Spleen (tissue), 11 donors: ENCODE results near the gene CABP4. TPM values are rescaled to one million over a fixed set of nuclear protein-coding genes. Genes with fewer than 3 reads are reported as not detected.

Experiments used
- DNase-seq: peaks from one replicate; pipeline ENCODE4 v3.0.0-alpha.2; 2020
- H3K27ac ChIP-seq, 8 donors: fragments of 200-600 bp; sonication (generic) in 7 of 8; 1 replicate in 4 of 8; 2 replicates in 4 of 8; pipeline versions ENCODE4 v1.5.0 to v1.8.0; 2016 to 2021; ENCODE audit warnings: inconsistent platforms in 4 of 8, mild to moderate bottlenecking in 4 of 8, moderate library complexity in 1 of 8
- H3K27me3 ChIP-seq, 7 donors: fragments of 200-600 bp; sonication (generic) in 6 of 7; replicated peaks in 1 of 7; 1 replicate in 4 of 7; 2 replicates in 3 of 7; pipeline versions ENCODE4 v1.5.0 to v1.8.0; 2016 to 2021; ENCODE audit warnings: inconsistent platforms in 3 of 7, mild to moderate bottlenecking in 1 of 7
- H3K36me3 ChIP-seq, 6 donors: fragments of 200-600 bp; sonication (generic) in 5 of 6; 1 replicate in 4 of 6; 2 replicates in 2 of 6; pipeline versions ENCODE4 v1.5.0 to v1.8.0; 2016 to 2021; ENCODE audit warnings: inconsistent platforms in 2 of 6
- H3K4me1 ChIP-seq, 6 donors: fragments of 200-600 bp; sonication (generic) in 5 of 6; 1 replicate in 3 of 6; 2 replicates in 3 of 6; pipeline versions ENCODE4 v1.5.0 to v1.8.0; 2016 to 2021; ENCODE audit warnings: inconsistent platforms in 3 of 6
- H3K4me3 ChIP-seq, 8 donors: fragments of 200-600 bp; sonication (generic) in 7 of 8; 1 replicate in 4 of 8; 2 replicates in 4 of 8; pipeline versions ENCODE4 v1.5.0 to v1.8.0; 2016 to 2021; ENCODE audit warnings: inconsistent platforms in 4 of 8, mild to moderate bottlenecking in 4 of 8, moderate library complexity in 2 of 8
- H3K9me3 ChIP-seq, 8 donors: fragments of 200-600 bp; sonication (generic) in 7 of 8; 1 replicate in 4 of 8; 2 replicates in 4 of 8; pipeline versions ENCODE4 v1.5.0 to v1.8.0; 2016 to 2021; ENCODE audit warnings: inconsistent platforms in 4 of 8
- POLR2A ChIP-seq, 3 donors: fragments of 450-650 bp; IDR thresholded peaks; one replicate each; pipeline ENCODE4 v1.5.1; 2017; ENCODE audit warnings: antibody characterized with exemption in 3 of 3, mild to moderate bottlenecking in 1 of 3
- POLR2AphosphoS5 ChIP-seq, 3 donors: sonication (generic); formaldehyde crosslinking; IDR thresholded peaks; one replicate each; pipeline ENCODE4 v1.5.1; 2017; ENCODE audit warnings: antibody characterized with exemption in 3 of 3
- WGBS, 5 donors: extraction: QIAGEN DNeasy Blood & Tissue Kit in 3 of 5; methylation state at CpG; one replicate each; pipeline versions ENCODE4 v1.1.5 to v1.1.7; 2013 to 2018; 5-methylcytosine and 5-hydroxymethylcytosine counted together
- intact Hi-C: fragments of 100-400 bp; cut with DNase I; formaldehyde crosslinking; loops from one replicate; pipeline ENCODE4 v1.15.0; 2023; ENCODE audit warnings: low total_unique reads
- microRNA-seq, 3 donors: library from miRNA; unstranded; fragments of <30 nt; microRNA quantifications; one replicate each; pipeline versions ENCODE4 to v1.1.0, GENCODE V29; 2019 to 2020
- polyA plus RNA-seq, 3 donors: library from polyadenylated mRNA; stranded (reverse); fragments of 200-250 nt; gene quantifications; one replicate each; pipeline ENCODE4 v1.2.1, GENCODE V29; 2013
- small RNA-seq, 4 donors: library from RNA; depleted of rRNA; stranded (forward); fragments of <200 nt; gene quantifications; one replicate each; pipeline ENCODE3, GENCODE V24; 2016
- total RNA-seq, 7 donors: library from RNA; depleted of rRNA in 3 of 7; stranded (reverse); fragments of >200 nt in 3 of 7; fragmentation: NEBNext Ultra II Directional in 4 of 7; extraction: Animal tissue kit (Norgen Biotek cat#: 25700) in 4 of 7; gene quantifications; one replicate each; pipeline versions ENCODE4 v1.1.0 to v1.2.1, GENCODE V29; 2016 to 2021
- TF ChIP-seq, protein P1 (sequence below), 11 experiments: fragments of 200-600 bp in 7 of 11; fragments of 450-650 bp in 4 of 11; sonication (generic) in 4 of 11; IDR thresholded peaks in 8 of 11; conservative IDR thresholded peaks in 3 of 11; 1 replicate in 7 of 11; 2 replicates in 4 of 11; pipeline versions ENCODE4 v1.4.0 to v1.8.0; 2016 to 2021; ENCODE audit warnings: antibody characterized with exemption in 11 of 11, inconsistent platforms in 4 of 11, mild to moderate bottlenecking in 1 of 11
- donor health status: healthy with polysubstance abuse.
- donor health status: DM: no; HTN: no; CAD: no; lungs with moderate emphysema.
- donor health status: DM: no; HTN: no; CAD: no.
- donor health status: Bipolar disorder and iron deficiency.
- donor health status: healthy.
- donor health status: DM: no; HTN: no; CAD: no.
- donor health status: DM: yes; HTN: yes; CAD: no.

The CABP4 gene
- total and polyA plus RNA-seq, 10 donors = 2.6 to 27.3 (median 17.1) TPM

DNA sequence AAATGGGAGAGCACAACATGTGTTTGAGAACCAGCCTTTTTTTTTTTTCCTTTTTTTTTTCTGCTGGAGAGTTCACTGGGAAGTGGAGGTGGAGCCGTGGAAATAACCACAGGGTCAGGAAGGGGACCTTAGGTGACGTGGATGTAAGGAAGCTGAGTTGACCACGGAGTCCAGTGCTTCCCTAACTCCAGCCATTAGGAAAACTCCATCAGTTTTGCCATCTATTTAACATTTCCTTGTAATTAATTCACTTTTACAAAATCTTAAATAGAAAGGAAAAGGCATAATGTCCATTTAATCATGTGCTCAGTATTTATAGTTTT lies 54.8 kb downstream of the CABP4 start:
- DNase-seq = no peak
- intact Hi-C loops = no loop called here
- Histone ChIP-seq H3K36me3 (peaks cover 0 to 10% (median 0%) of the 10 kb centered on the region in 6 donors), H3K27ac (no peak overlapping the region), H3K27me3 (peaks cover 0 to 32% (median 0%) of the 10 kb centered on the region in 7 donors), H3K4me1 (peaks cover 25 to 39% (median 37%) of the 10 kb centered on the region in 6 donors), H3K4me3 (no peak overlapping the region), H3K9me3 (no peaks in the 10 kb centered on the region)
- 22 to 39% (median 32%) methylated on average over 3 of the region's 3 CpGs for WGBS, 5 donors
- TF ChIP-seq POLR2AphosphoS5 (IDR thresholded peaks at IDR 0.05) = no peak
- TF ChIP-seq, protein P1, sequence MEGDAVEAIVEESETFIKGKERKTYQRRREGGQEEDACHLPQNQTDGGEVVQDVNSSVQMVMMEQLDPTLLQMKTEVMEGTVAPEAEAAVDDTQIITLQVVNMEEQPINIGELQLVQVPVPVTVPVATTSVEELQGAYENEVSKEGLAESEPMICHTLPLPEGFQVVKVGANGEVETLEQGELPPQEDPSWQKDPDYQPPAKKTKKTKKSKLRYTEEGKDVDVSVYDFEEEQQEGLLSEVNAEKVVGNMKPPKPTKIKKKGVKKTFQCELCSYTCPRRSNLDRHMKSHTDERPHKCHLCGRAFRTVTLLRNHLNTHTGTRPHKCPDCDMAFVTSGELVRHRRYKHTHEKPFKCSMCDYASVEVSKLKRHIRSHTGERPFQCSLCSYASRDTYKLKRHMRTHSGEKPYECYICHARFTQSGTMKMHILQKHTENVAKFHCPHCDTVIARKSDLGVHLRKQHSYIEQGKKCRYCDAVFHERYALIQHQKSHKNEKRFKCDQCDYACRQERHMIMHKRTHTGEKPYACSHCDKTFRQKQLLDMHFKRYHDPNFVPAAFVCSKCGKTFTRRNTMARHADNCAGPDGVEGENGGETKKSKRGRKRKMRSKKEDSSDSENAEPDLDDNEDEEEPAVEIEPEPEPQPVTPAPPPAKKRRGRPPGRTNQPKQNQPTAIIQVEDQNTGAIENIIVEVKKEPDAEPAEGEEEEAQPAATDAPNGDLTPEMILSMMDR (IDR thresholded peaks at IDR 0.05 in 8 of 11, conservative IDR thresholded peaks at IDR 0.05 in 3 of 11) = no peak
- TF ChIP-seq POLR2A (IDR thresholded peaks at IDR 0.05) = no peak

Small RNAs within 50 kb of the gene (microRNA-seq; reads per million reads assigned to microRNA genes)
- gene MIR6752 = 0.36 to 1.8 (median 0.85) reads per million in 3 donors

Small RNAs within 50 kb of the gene (small RNA-seq; reads per million reads assigned to genes)
- gene MIR6752 = 0 to 0.30 (median 0.14) reads per million in 4 donors

Other genes with a start within 250 kb of the CABP4 start
- 100 to 1,000 TPM; 168 to 301 (median 263) TPM for gene GRK2, start 188.9 kb upstream of the CABP4 start, total RNA-seq
- 100 to 1,000 TPM; 119 to 270 (median 192) TPM for gene GRK2, start 188.9 kb upstream of the CABP4 start, polyA plus RNA-seq
- gene ANKRD13D, start 166.1 kb upstream of the CABP4 start, total RNA-seq = 100 to 1,000 TPM in 5 of 7 donors, 10 to 100 TPM in 2; 67.3 to 151 (median 124) TPM
- gene ANKRD13D, start 166.1 kb upstream of the CABP4 start, polyA plus RNA-seq = 100 to 1,000 TPM in 2 of 3 donors, 10 to 100 TPM in 1; 65.2 to 138 (median 129) TPM
- gene SSH3, start 151.8 kb upstream of the CABP4 start, total RNA-seq = 10 to 100 TPM; 14.6 to 31.8 (median 22.9) TPM
- gene SSH3, start 151.8 kb upstream of the CABP4 start, polyA plus RNA-seq = 10 to 100 TPM in 1 of 3 donors, 1 to 10 TPM in 2; 4.3 to 11.1 (median 5.9) TPM
- 100 to 1,000 TPM in 4 of 7 donors, 10 to 100 TPM in 3; 81.4 to 159 (median 103) TPM for gene POLD4, start 101.8 kb upstream of the CABP4 start, total RNA-seq
- gene POLD4, start 101.8 kb upstream of the CABP4 start, polyA plus RNA-seq = 100 to 1,000 TPM; 267 to 290 (median 279) TPM
- 10 to 100 TPM in 2 of 7 donors, 1 to 10 TPM in 5; 4.3 to 13.7 (median 6.7) TPM for gene CLCF1, start 81.8 kb upstream of the CABP4 start, total RNA-seq
- gene CLCF1, start 81.8 kb upstream of the CABP4 start, polyA plus RNA-seq = 1 to 10 TPM; 6.0 to 9.3 (median 9.0) TPM
- gene RAD9A, start 63.4 kb upstream of the CABP4 start, total RNA-seq = 10 to 100 TPM; 21.6 to 37.5 (median 29.7) TPM
- gene RAD9A, start 63.4 kb upstream of the CABP4 start, polyA plus RNA-seq = 10 to 100 TPM; 18.2 to 44.8 (median 37.1) TPM
- gene PPP1CA, start 53.5 kb upstream of the CABP4 start, total RNA-seq = 100 to 1,000 TPM; 147 to 192 (median 157) TPM
- 100 to 1,000 TPM; 152 to 207 (median 170) TPM for gene PPP1CA, start 53.5 kb upstream of the CABP4 start, polyA plus RNA-seq
- 100 to 1,000 TPM in 4 of 7 donors, 10 to 100 TPM in 3; 66.3 to 132 (median 101) TPM for gene TBC1D10C, start 51.3 kb upstream of the CABP4 start, total RNA-seq
- gene TBC1D10C, start 51.3 kb upstream of the CABP4 start, polyA plus RNA-seq = 100 to 1,000 TPM; 174 to 270 (median 196) TPM
- gene CARNS1, start 39.7 kb upstream of the CABP4 start, total RNA-seq = 1 to 10 TPM; 1.9 to 4.4 (median 2.1) TPM
- 1 to 10 TPM; 1.0 to 2.0 (median 1.8) TPM for gene CARNS1, start 39.7 kb upstream of the CABP4 start, polyA plus RNA-seq
- 10 to 100 TPM; 51.5 to 65.4 (median 55.4) TPM for gene RPS6KB2, start 26.9 kb upstream of the CABP4 start, total RNA-seq
- gene RPS6KB2, start 26.9 kb upstream of the CABP4 start, polyA plus RNA-seq = 10 to 100 TPM; 39.5 to 95.0 (median 53.8) TPM
- 100 to 1,000 TPM; 119 to 278 (median 187) TPM for gene PTPRCAP, start 17.7 kb upstream of the CABP4 start, total RNA-seq
- 100 to 1,000 TPM; 410 to 557 (median 479) TPM for gene PTPRCAP, start 17.7 kb upstream of the CABP4 start, polyA plus RNA-seq
- 100 to 1,000 TPM in 4 of 7 donors, 10 to 100 TPM in 3; 68.1 to 143 (median 117) TPM for gene CORO1B, start 11.9 kb upstream of the CABP4 start, total RNA-seq
- 10 to 100 TPM; 40.5 to 70.8 (median 53.7) TPM for gene CORO1B, start 11.9 kb upstream of the CABP4 start, polyA plus RNA-seq
- gene GPR152, start 2.6 kb upstream of the CABP4 start, total RNA-seq = not detected
- gene GPR152, start 2.6 kb upstream of the CABP4 start, polyA plus RNA-seq = under 1 TPM in 1 of 3 donors, not detected in 2; 0.10 TPM
- 100 to 1,000 TPM in 3 of 7 donors, 10 to 100 TPM in 4; 48.5 to 192 (median 66.6) TPM for gene TMEM134, start 13.9 kb downstream of the CABP4 start, total RNA-seq
- 100 to 1,000 TPM in 1 of 3 donors, 10 to 100 TPM in 2; 94.6 to 123 (median 95.1) TPM for gene TMEM134, start 13.9 kb downstream of the CABP4 start, polyA plus RNA-seq
- gene AIP, start 27.7 kb downstream of the CABP4 start, total RNA-seq = 10 to 100 TPM; 72.2 to 95.8 (median 88.1) TPM
- gene AIP, start 27.7 kb downstream of the CABP4 start, polyA plus RNA-seq = 100 to 1,000 TPM; 135 to 146 (median 141) TPM
- gene PITPNM1, start 50.0 kb downstream of the CABP4 start, total RNA-seq = 10 to 100 TPM; 42.5 to 86.9 (median 74.9) TPM
- gene PITPNM1, start 50.0 kb downstream of the CABP4 start, polyA plus RNA-seq = 10 to 100 TPM; 17.8 to 67.0 (median 29.2) TPM
- gene CDK2AP2, start 52.8 kb downstream of the CABP4 start, total RNA-seq = 10 to 100 TPM; 32.9 to 49.9 (median 40.9) TPM
- 10 to 100 TPM; 35.6 to 57.1 (median 51.0) TPM for gene CDK2AP2, start 52.8 kb downstream of the CABP4 start, polyA plus RNA-seq
- not detected for gene CABP2, start 68.1 kb downstream of the CABP4 start, total RNA-seq
- not detected for gene CABP2, start 68.1 kb downstream of the CABP4 start, polyA plus RNA-seq
- 100 to 1,000 TPM; 211 to 338 (median 275) TPM for gene GSTP1, start 128.5 kb downstream of the CABP4 start, total RNA-seq
- 100 to 1,000 TPM; 310 to 399 (median 343) TPM for gene GSTP1, start 128.5 kb downstream of the CABP4 start, polyA plus RNA-seq
- gene NDUFV1, start 151.6 kb downstream of the CABP4 start, total RNA-seq = 100 to 1,000 TPM; 145 to 258 (median 185) TPM
- 100 to 1,000 TPM; 132 to 257 (median 213) TPM for gene NDUFV1, start 151.6 kb downstream of the CABP4 start, polyA plus RNA-seq
- gene NUDT8, start 174.6 kb downstream of the CABP4 start, total RNA-seq = 1 to 10 TPM; 2.7 to 7.9 (median 5.8) TPM
- 1 to 10 TPM; 5.4 to 9.2 (median 6.5) TPM for gene NUDT8, start 174.6 kb downstream of the CABP4 start, polyA plus RNA-seq
- gene TBX10, start 184.4 kb downstream of the CABP4 start, total RNA-seq = not detected
- under 1 TPM in 1 of 3 donors, not detected in 2; 0.08 TPM for gene TBX10, start 184.4 kb downstream of the CABP4 start, polyA plus RNA-seq
- gene ACY3, start 195.4 kb downstream of the CABP4 start, total RNA-seq = 1 to 10 TPM in 3 of 7 donors, under 1 TPM in 3, not detected in 1; 0.39 to 2.0 (median 0.98) TPM
- gene ACY3, start 195.4 kb downstream of the CABP4 start, polyA plus RNA-seq = 1 to 10 TPM; 1.1 to 5.7 (median 1.2) TPM
- gene ALDH3B2, start 219.3 kb downstream of the CABP4 start, total RNA-seq = not detected
- gene ALDH3B2, start 219.3 kb downstream of the CABP4 start, polyA plus RNA-seq = under 1 TPM in 1 of 3 donors, not detected in 2; 0.03 TPM